Cardiac muscle cell (in vitro differentiated cells and primary cell): ENCODE data around the gene MAMDC2. TPM values are rescaled to one million over a fixed set of nuclear protein-coding genes. Genes with fewer than 3 reads are reported as not detected.

ENCODE experiments used
- DNase-seq, 2 donors: peaks; one replicate each; pipeline versions ENCODE4 v3.0.0 to v3.0.0-alpha.2; 2010 to 2017; ENCODE audit warnings: low read depth in 1 of 2, low spot score in 1 of 2
- H3K27ac ChIP-seq: fragments of 200-600 bp; sonication (generic); 2 replicates; pipeline ENCODE4 v1.5.1; 2016
- H3K27me3 ChIP-seq: fragments of 200-600 bp; sonication (generic); 2 replicates; pipeline ENCODE4 v1.6.0; 2016; ENCODE audit warnings: control low read depth
- H3K36me3 ChIP-seq: fragments of 200-600 bp; sonication (generic); 2 replicates; pipeline ENCODE4 v1.5.1; 2016; ENCODE audit warnings: control low read depth
- H3K4me1 ChIP-seq: fragments of 200-600 bp; sonication (generic); 2 replicates; pipeline ENCODE4 v1.8.1; 2017; ENCODE audit warnings: low read depth, mild to moderate bottlenecking, mixed run types
- H3K4me3 ChIP-seq: fragments of 200-600 bp; sonication (generic); 2 replicates; pipeline ENCODE4 v1.5.1; 2016; ENCODE audit warnings: mild to moderate bottlenecking
- H3K9me3 ChIP-seq: fragments of 200-600 bp; sonication (generic); 2 replicates; pipeline ENCODE4 v1.5.1; 2017; ENCODE audit warnings: low read depth, mild to moderate bottlenecking, control low read depth
- CTCF ChIP-seq: IDR thresholded peaks from 2 replicates; pipeline ENCODE4 v1.5.1; 2012; ENCODE audit warnings: low read depth, mild to moderate bottlenecking, low read length
- polyA plus RNA-seq: library from polyadenylated mRNA; unstranded; fragments of >200 nt; fragmentation: Nextera tagmentation; extraction: Ambion mirVana; gene quantifications from 2 replicates; pipeline ENCODE4 v1.2.1, GENCODE V29; 2016
- total RNA-seq: library from RNA; depleted of rRNA; stranded (reverse); fragments of >200 nt; gene quantifications from 2 replicates; pipeline ENCODE4 v1.2.3, GENCODE V29; 2016

MAMDC2 gene
- total and polyA plus RNA-seq, 2 experiments from 2014 or later = 0.54 to 1.1 TPM

- TF ChIP-seq CTCF = no peak
- no peak for DNase-seq
- Histone ChIP-seq H3K4me3 (no peak overlapping the region), H3K4me1 (no peaks in the 10 kb centered on the region), H3K36me3 (no peaks in the 10 kb centered on the region), H3K9me3 (no peaks in the 10 kb centered on the region), H3K27ac (no peak overlapping the region), H3K27me3 (no peaks in the 10 kb centered on the region)
Measured at GRCh38 chr9:70052768-70053167, 9.1 kb downstream of the MAMDC2 start.

- Histone ChIP-seq H3K4me1 (no peaks in the 10 kb centered on the region), H3K27ac (no peak overlapping the region), H3K27me3 (no peaks in the 10 kb centered on the region), H3K9me3 (no peaks in the 10 kb centered on the region), H3K4me3 (no peak overlapping the region), H3K36me3 (no peaks in the 10 kb centered on the region)
- DNase-seq = no peak
- TF ChIP-seq CTCF = no peak
Measured at GRCh38 chr9:70053864-70054263, 10.2 kb downstream of the MAMDC2 start.

- Histone ChIP-seq H3K27me3 (no peaks in the 10 kb centered on the region), H3K9me3 (no peaks in the 10 kb centered on the region), H3K4me3 (no peak overlapping the region), H3K27ac (no peak overlapping the region), H3K4me1 (no peaks in the 10 kb centered on the region), H3K36me3 (no peaks in the 10 kb centered on the region)
- DNase-seq = no peak
- TF ChIP-seq CTCF = no peak
Measured at GRCh38 chr9:70054521-70054920, 10.9 kb downstream of the MAMDC2 start.

- Histone ChIP-seq H3K36me3 (no peaks in the 10 kb centered on the region), H3K9me3 (no peaks in the 10 kb centered on the region), H3K4me3 (no peak overlapping the region), H3K27me3 (no peaks in the 10 kb centered on the region), H3K4me1 (no peaks in the 10 kb centered on the region), H3K27ac (no peak overlapping the region)
- no peak for DNase-seq
- no peak for TF ChIP-seq CTCF
Measured at GRCh38 chr9:70055406-70056210, 12.0 kb downstream of the MAMDC2 start.

- DNase-seq = no peak
- Histone ChIP-seq H3K4me1 (no peaks in the 10 kb centered on the region), H3K27me3 (no peaks in the 10 kb centered on the region), H3K27ac (no peak overlapping the region), H3K36me3 (no peaks in the 10 kb centered on the region), H3K4me3 (no peak overlapping the region), H3K9me3 (no peaks in the 10 kb centered on the region)
- TF ChIP-seq CTCF = no peak
Measured at GRCh38 chr9:70056211-70056944, 12.7 kb downstream of the MAMDC2 start.
